GM18498 (cell line): ENCODE results near the gene GNG7.
"Not testable (repeated sequence)": the region's sequence is repeated elsewhere in the genome, so short reads cannot be mapped to it uniquely, and the experiment has no call there.

ENCODE experiments used
- ATAC-seq: cut with Tn5 transposase; IDR thresholded peaks from one replicate; pipeline ENCODE4 v1.9.1; 2021; ENCODE audit warnings: mild to moderate bottlenecking, moderate library complexity; ENCODE audit not compliant: unreplicated experiment

Gene GNG7

GRCh38 chr19:2579678-2580280, 122.7 kb downstream of the GNG7 start:
- no peak for ATAC-seq

- no peak for ATAC-seq
Measured at GRCh38 chr19:2578901-2579677, 123.4 kb downstream of the GNG7 start.

GRCh38 chr19:2578391-2578890, 124.1 kb downstream of the GNG7 start:
- no peak for ATAC-seq

GRCh38 chr19:2577722-2578335, 124.7 kb downstream of the GNG7 start:
- no peak for ATAC-seq

- no peak for ATAC-seq
Measured at GRCh38 chr19:2575734-2576481, 126.6 kb downstream of the GNG7 start.

- ATAC-seq, result no peak
Measured at GRCh38 chr19:2574971-2575630, 127.4 kb downstream of the GNG7 start.

- no peak for ATAC-seq
Measured at GRCh38 chr19:2574478-2574931, 128.0 kb downstream of the GNG7 start.

- ATAC-seq, result no peak
Measured at GRCh38 chr19:2573916-2574315, 128.6 kb downstream of the GNG7 start.

GRCh38 chr19:2572152-2572551, 130.3 kb downstream of the GNG7 start:
- ATAC-seq, result not testable (repeated sequence)

- no peak for ATAC-seq
Measured at GRCh38 chr19:2569596-2570465, 132.7 kb downstream of the GNG7 start.

- ATAC-seq, result no peak
Measured at GRCh38 chr19:2567996-2568395, 134.5 kb downstream of the GNG7 start.

GRCh38 chr19:2567580-2567979, 134.9 kb downstream of the GNG7 start:
- ATAC-seq, result no peak

- ATAC-seq, result not testable (repeated sequence)
Measured at GRCh38 chr19:2563546-2563945, 138.9 kb downstream of the GNG7 start.

- peak; percentile 77 for ATAC-seq
Measured at GRCh38 chr19:2561895-2562294, 140.6 kb downstream of the GNG7 start.

GRCh38 chr19:2561221-2561620, 141.3 kb downstream of the GNG7 start:
- ATAC-seq, result no peak

GRCh38 chr19:2560369-2560768, 142.1 kb downstream of the GNG7 start:
- ATAC-seq, result no peak

- no peak for ATAC-seq
Measured at GRCh38 chr19:2558543-2558942, 144.0 kb downstream of the GNG7 start.

- ATAC-seq, result not testable (repeated sequence)
Measured at GRCh38 chr19:2558131-2558530, 144.4 kb downstream of the GNG7 start.

GRCh38 chr19:2557093-2557440, 145.4 kb downstream of the GNG7 start:
- ATAC-seq, result no peak
